Hepatocyte (in vitro differentiated cells): ENCODE measurements around the gene TMPRSS3.

ENCODE experiments used
- EZH2 ChIP-seq: fragments of 200-600 bp; sonication (generic); IDR thresholded peaks from 2 replicates; pipeline ENCODE4 v1.6.1; 2016; ENCODE audit warnings: antibody characterized with exemption, mild to moderate bottlenecking, borderline replicate concordance
- TF ChIP-seq, protein P1 (sequence below): fragments of 200-600 bp; sonication (generic); IDR thresholded peaks from 2 replicates; pipeline ENCODE4 v1.5.1; 2016; ENCODE audit warnings: antibody characterized with exemption, mild to moderate bottlenecking; ENCODE audit not compliant: poor library complexity

DNA sequence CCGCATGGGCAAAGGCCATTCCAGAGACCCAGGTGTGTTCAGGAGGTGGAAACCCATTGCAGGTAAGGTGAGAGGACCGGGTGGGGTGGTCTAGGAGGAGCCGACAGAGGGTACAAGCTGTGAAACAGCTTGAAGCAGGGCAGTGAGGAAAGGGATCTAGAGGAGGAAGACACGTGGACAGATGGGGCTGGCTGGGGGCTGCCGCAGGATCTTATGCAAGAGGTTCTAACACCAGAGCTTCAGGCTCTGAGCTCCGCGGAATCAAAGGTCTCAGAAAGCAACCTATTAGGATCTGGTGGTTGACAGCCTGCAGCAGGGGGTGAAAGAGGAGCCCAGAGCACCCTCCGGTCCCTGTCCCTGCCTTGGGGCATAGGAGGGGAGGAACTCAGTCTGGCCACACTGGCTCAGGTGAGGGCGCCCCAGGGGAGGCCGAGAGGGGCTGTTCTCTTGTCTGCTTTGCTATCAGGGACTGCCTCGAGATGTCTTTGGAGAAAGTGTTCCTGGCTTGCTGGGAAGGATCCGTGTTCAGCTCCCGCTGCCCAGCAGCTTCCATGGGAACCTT is 31.5 kb downstream of the TMPRSS3 start:
- TF ChIP-seq, protein P1, sequence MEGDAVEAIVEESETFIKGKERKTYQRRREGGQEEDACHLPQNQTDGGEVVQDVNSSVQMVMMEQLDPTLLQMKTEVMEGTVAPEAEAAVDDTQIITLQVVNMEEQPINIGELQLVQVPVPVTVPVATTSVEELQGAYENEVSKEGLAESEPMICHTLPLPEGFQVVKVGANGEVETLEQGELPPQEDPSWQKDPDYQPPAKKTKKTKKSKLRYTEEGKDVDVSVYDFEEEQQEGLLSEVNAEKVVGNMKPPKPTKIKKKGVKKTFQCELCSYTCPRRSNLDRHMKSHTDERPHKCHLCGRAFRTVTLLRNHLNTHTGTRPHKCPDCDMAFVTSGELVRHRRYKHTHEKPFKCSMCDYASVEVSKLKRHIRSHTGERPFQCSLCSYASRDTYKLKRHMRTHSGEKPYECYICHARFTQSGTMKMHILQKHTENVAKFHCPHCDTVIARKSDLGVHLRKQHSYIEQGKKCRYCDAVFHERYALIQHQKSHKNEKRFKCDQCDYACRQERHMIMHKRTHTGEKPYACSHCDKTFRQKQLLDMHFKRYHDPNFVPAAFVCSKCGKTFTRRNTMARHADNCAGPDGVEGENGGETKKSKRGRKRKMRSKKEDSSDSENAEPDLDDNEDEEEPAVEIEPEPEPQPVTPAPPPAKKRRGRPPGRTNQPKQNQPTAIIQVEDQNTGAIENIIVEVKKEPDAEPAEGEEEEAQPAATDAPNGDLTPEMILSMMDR = no peak
- no peak for TF ChIP-seq EZH2
